K562 (cell line): Measurements from ENCODE around the gene CAMK2G. TPM values are rescaled to one million over a fixed set of nuclear protein-coding genes. Genes with fewer than 3 reads are reported as not detected.

Experiments used
- CXXC5 ChIP-seq: fragments of 250-450 bp; sonication (Bioruptor Pico); IDR thresholded peaks from 2 replicates; pipeline ENCODE4 v1.8.0; 2022; ENCODE audit warnings: inconsistent platforms, mild to moderate bottlenecking, moderate library complexity
- FOXP1 ChIP-seq: sonication (generic); formaldehyde crosslinking; IDR thresholded peaks from 2 replicates; pipeline ENCODE4 v1.8.0; 2022; ENCODE audit warnings: mild to moderate bottlenecking, missing genetic modification reagents
- HDAC2 ChIP-seq: fragments of 450-650 bp; IDR thresholded peaks from 2 replicates; pipeline ENCODE4 v1.6.1; 2016; ENCODE audit warnings: mild to moderate bottlenecking
- RBBP5 ChIP-seq: fragments of 200-600 bp; sonication (generic); IDR thresholded peaks from 2 replicates; pipeline ENCODE4 v1.6.1; 2012; ENCODE audit warnings: borderline replicate concordance, mild to moderate bottlenecking, low read length, control low read depth, inconsistent platforms; ENCODE audit not compliant: insufficient read depth, poor library complexity, severe bottlenecking
- RBFOX2 ChIP-seq: fragments of 200-400 bp; formaldehyde crosslinking; IDR thresholded peaks from 2 replicates; pipeline ENCODE4 v1.6.1; 2017; ENCODE audit warnings: low read depth, mild to moderate bottlenecking, low read length, moderate library complexity
- RHOXF2B ChIP-seq: fragments of 250-450 bp; sonication (Bioruptor Pico); conservative IDR thresholded peaks from 2 replicates; pipeline ENCODE4 v1.5.1; 2021
- SAP30 ChIP-seq: fragments of 200-600 bp; sonication (generic); IDR thresholded peaks from 2 replicates; pipeline ENCODE4 v1.6.1; 2012; ENCODE audit warnings: borderline replicate concordance, low read depth, mild to moderate bottlenecking, moderate library complexity, low read length, control low read depth, inconsistent platforms; ENCODE audit not compliant: insufficient read depth, poor library complexity, severe bottlenecking
- SLC30A9 ChIP-seq: fragments of 250-450 bp; sonication (Bioruptor Pico); IDR thresholded peaks from 2 replicates; pipeline ENCODE4 v1.8.0; 2022; ENCODE audit warnings: mild to moderate bottlenecking, moderate library complexity
- SRSF3 ChIP-seq: fragments of 200-400 bp; formaldehyde crosslinking; IDR thresholded peaks from 2 replicates; pipeline ENCODE4 v1.6.1; 2016; ENCODE audit warnings: mild to moderate bottlenecking, low read length, moderate library complexity; ENCODE audit not compliant: insufficient read depth
- TFAM ChIP-seq: fragments of 250-450 bp; sonication (Bioruptor Pico); conservative IDR thresholded peaks from 2 replicates; pipeline ENCODE4 v1.5.0; 2021; ENCODE audit warnings: mild to moderate bottlenecking, moderate library complexity
- TOE1 ChIP-seq, 2 experiments: fragments of 450-650 bp in 1 of 2; sonication (generic) in 1 of 2; formaldehyde crosslinking in 1 of 2; IDR thresholded peaks; 2 replicates each; pipeline versions ENCODE4 v1.7.1 to v1.8.0; 2016 to 2022; ENCODE audit warnings: borderline replicate concordance in 2 of 2, mild to moderate bottlenecking in 2 of 2, antibody characterized with exemption in 1 of 2, inconsistent platforms in 1 of 2, low read depth in 1 of 2, missing genetic modification reagents in 1 of 2, moderate library complexity in 1 of 2
- ZFP1 ChIP-seq: fragments of 450-650 bp; formaldehyde crosslinking; IDR thresholded peaks from 2 replicates; pipeline ENCODE4 v1.4.0; 2020; ENCODE audit warnings: mild to moderate bottlenecking, mixed read lengths
- ZNF146 ChIP-seq: IDR thresholded peaks from one replicate; pipeline ENCODE4 v1.6.1; 2018; ENCODE audit warnings: missing compliant biosample characterization; ENCODE audit not compliant: unreplicated experiment
- ZNF263 ChIP-seq: sonication (generic); formaldehyde crosslinking; IDR thresholded peaks from 2 replicates; pipeline ENCODE4 v1.8.0; 2022; ENCODE audit warnings: mild to moderate bottlenecking, missing genetic modification reagents, borderline replicate concordance
- polyA plus RNA-seq, 8 experiments: library from polyadenylated mRNA; depleted of rRNA in 4 of 8; stranded (reverse) in 5 of 8; unstranded in 3 of 8; fragments of >200 nt; fragmentation: Nextera tagmentation in 2 of 8; fragmentation: Illumina TruSeq in 1 of 8; extraction: Ambion mirVana in 2 of 8; extraction: Trizol in 1 of 8; gene quantifications; 2 replicates each; pipeline versions ENCODE4 v1.2.1 to v1.2.3, GENCODE V29; 2011 to 2014; ENCODE audit warnings: inconsistent platforms in 1 of 8, missing spikeins in 1 of 8
- total RNA-seq, 7 experiments: library from RNA; depleted of rRNA in 6 of 7; stranded (reverse); fragments of >200 nt in 6 of 7; fragmentation: Illumina TruSeq in 2 of 7; extraction: Trizol in 2 of 7; gene quantifications; 2 replicates each; pipeline versions ENCODE4 v1.2.1 to v1.2.3, GENCODE V29; 2011 to 2021; ENCODE audit warnings: low replicate concordance in 1 of 7
- TF ChIP-seq, protein P1 (sequence below): fragments of 450-650 bp; IDR thresholded peaks from 2 replicates; pipeline ENCODE4 v1.6.1; 2016
- TF ChIP-seq, protein P2 (sequence below): fragments of 450-650 bp; IDR thresholded peaks from 2 replicates; pipeline ENCODE4 v1.6.1; 2016; ENCODE audit warnings: borderline replicate concordance
- TF ChIP-seq, protein P3 (sequence below), 2 experiments: fragments of 450-650 bp; IDR thresholded peaks; 2 replicates each; pipeline ENCODE4 v1.6.1; 2016

Gene CAMK2G
- total and polyA plus RNA-seq, 9 of the 15 experiments (the other 6 are each of a cell fraction or from before 2014, with no cell fraction given) = 9.0 to 37.9 (median 32.6) TPM

DNA sequence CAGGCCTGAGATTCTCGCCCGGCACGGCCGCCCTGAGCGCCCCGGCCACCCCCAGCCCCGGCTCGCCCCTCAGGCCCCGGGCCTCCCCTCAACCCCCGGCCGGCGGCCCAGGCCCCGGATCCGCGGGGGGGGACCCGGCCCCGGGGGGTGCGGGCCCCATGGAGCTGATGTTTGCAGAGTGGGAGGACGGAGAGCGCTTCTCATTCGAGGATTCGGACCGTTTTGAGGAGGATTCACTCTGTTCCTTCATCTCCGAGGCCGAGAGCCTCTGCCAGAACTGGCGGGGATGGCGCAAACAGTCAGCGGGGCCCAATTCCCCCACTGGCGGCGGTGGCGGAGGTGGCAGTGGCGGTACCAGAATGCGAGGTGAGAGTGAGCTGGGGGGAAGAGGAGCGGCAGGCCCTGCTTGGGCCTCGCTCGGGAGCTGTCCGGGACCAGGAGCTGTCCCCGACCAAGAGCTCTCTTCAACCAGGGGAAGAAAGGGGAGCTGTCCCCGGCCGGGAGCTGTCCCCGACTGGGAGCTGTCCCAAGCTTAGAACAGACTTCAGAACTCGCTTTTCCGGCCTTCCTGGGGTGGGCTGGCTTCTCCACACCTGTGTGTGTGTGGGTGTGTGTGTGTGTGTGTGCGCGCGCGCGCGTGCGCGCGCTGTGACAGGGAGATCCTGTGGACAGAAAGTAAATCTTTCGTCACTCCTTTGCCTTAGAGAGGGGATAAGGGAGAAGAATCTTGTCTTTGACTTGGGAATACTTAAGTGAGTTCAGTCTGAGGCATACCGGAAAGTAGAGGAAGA is 88.4 kb downstream of the CAMK2G start (continued):
- TF ChIP-seq RHOXF2B (CRISPR knock-in tag) (no peak), SRSF3 (no peak), TFAM (no peak), ZNF263 (CRISPR knock-in tag) (peak; percentile 95), ZFP1 (no peak), HDAC2 (peak; percentile 77), CXXC5 (peak; percentile 6; the same call in 1 of the 2 replicates), ZNF146 (CRISPR knock-in tag) (no peak), RBBP5 (peak; percentile 29), SLC30A9 (CRISPR knock-in tag) (no peak), SAP30 (peak; percentile 80), TOE1 (IDR thresholded peaks at IDR 0.05; ENCODE audit: borderline replicate concordance) (0 out of 2 replicates have a peak, but pooled peaks have one; percentile 50), TOE1 (CRISPR knock-in tag; IDR thresholded peaks at IDR 0.05; ENCODE audit: borderline replicate concordance, low read depth) (no peak), RBFOX2 (peak; percentile 65), FOXP1 (CRISPR knock-in tag) (peak; percentile 62; the same call in 1 of the 2 replicates)
- TF ChIP-seq, protein P1, sequence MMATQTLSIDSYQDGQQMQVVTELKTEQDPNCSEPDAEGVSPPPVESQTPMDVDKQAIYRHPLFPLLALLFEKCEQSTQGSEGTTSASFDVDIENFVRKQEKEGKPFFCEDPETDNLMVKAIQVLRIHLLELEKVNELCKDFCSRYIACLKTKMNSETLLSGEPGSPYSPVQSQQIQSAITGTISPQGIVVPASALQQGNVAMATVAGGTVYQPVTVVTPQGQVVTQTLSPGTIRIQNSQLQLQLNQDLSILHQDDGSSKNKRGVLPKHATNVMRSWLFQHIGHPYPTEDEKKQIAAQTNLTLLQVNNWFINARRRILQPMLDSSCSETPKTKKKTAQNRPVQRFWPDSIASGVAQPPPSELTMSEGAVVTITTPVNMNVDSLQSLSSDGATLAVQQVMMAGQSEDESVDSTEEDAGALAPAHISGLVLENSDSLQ = peak; percentile 31; the same call in 1 of the 2 replicates
- TF ChIP-seq, protein P2, sequence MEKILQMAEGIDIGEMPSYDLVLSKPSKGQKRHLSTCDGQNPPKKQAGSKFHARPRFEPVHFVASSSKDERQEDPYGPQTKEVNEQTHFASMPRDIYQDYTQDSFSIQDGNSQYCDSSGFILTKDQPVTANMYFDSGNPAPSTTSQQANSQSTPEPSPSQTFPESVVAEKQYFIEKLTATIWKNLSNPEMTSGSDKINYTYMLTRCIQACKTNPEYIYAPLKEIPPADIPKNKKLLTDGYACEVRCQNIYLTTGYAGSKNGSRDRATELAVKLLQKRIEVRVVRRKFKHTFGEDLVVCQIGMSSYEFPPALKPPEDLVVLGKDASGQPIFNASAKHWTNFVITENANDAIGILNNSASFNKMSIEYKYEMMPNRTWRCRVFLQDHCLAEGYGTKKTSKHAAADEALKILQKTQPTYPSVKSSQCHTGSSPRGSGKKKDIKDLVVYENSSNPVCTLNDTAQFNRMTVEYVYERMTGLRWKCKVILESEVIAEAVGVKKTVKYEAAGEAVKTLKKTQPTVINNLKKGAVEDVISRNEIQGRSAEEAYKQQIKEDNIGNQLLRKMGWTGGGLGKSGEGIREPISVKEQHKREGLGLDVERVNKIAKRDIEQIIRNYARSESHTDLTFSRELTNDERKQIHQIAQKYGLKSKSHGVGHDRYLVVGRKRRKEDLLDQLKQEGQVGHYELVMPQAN = peak; percentile 80
- TF ChIP-seq, protein P3, sequence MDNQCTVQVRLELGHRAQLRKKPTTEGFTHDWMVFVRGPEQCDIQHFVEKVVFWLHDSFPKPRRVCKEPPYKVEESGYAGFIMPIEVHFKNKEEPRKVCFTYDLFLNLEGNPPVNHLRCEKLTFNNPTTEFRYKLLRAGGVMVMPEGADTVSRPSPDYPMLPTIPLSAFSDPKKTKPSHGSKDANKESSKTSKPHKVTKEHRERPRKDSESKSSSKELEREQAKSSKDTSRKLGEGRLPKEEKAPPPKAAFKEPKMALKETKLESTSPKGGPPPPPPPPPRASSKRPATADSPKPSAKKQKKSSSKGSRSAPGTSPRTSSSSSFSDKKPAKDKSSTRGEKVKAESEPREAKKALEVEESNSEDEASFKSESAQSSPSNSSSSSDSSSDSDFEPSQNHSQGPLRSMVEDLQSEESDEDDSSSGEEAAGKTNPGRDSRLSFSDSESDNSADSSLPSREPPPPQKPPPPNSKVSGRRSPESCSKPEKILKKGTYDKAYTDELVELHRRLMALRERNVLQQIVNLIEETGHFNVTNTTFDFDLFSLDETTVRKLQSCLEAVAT (IDR thresholded peaks at IDR 0.05) = no peak
- TF ChIP-seq, all 486 proteins: peak for 75
